Measurements from ENCODE around the gene GALNT12.

GALNT12 gene

DNA sequence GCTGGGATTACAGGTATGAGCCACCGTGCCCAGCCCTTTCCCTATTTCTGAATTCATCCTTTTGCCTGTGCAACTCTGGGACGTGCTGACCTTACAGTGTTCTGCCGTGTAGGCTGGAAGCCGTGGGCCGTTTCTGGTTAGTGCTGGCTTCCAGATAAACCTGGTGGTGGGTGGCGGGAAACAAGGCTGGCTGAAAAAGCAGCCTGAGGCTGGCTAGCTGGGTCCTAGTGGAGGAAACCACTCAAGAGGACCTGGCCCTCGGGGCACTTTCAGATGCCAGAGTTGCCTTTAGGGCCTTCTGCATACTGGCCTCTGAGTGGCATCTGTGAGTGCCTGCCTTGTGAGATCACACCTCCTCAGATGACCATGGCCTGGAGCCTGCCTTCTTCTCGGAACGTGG lies 26.9 kb downstream of the GALNT12 start:
- no peak for DNase-seq (ENCODE audit: low read depth)
- TF ChIP-seq, protein P1, sequence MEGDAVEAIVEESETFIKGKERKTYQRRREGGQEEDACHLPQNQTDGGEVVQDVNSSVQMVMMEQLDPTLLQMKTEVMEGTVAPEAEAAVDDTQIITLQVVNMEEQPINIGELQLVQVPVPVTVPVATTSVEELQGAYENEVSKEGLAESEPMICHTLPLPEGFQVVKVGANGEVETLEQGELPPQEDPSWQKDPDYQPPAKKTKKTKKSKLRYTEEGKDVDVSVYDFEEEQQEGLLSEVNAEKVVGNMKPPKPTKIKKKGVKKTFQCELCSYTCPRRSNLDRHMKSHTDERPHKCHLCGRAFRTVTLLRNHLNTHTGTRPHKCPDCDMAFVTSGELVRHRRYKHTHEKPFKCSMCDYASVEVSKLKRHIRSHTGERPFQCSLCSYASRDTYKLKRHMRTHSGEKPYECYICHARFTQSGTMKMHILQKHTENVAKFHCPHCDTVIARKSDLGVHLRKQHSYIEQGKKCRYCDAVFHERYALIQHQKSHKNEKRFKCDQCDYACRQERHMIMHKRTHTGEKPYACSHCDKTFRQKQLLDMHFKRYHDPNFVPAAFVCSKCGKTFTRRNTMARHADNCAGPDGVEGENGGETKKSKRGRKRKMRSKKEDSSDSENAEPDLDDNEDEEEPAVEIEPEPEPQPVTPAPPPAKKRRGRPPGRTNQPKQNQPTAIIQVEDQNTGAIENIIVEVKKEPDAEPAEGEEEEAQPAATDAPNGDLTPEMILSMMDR (IDR thresholded peaks at IDR 0.05; ENCODE audit: control insufficient read depth, insufficient read depth, low read depth, low read length, missing control alignments): no peak

DNA sequence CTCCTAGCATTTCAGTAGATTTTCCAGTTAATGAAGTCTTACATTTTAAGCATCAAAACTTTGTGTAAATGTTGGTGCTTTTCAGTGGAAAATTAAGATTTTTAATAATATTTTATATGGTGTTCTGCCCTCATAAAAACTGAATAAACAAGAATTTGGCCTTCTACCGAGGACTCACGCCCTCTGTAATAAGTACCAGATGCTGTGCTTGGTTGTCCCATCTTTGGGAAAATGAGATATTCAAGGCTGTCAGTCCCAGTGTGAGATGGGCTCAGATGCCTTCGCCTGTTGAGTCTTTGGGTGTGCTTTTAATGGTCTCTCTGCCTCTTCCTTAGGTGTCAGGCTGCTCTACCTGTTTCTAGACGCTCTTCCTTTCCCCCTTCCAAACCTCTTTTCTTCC lies 28.7 kb downstream of the GALNT12 start:
- TF ChIP-seq, protein P1 (IDR thresholded peaks at IDR 0.05; ENCODE audit: control insufficient read depth, insufficient read depth, low read depth, low read length, missing control alignments): no peak
- H3K4me3 ChIP-seq (ENCODE audit: control insufficient read depth, low read depth, low read length): no peak overlapping the region
- no peak for DNase-seq (ENCODE audit: low read depth)

More for the DNA sequence above, 26.9 kb downstream of the GALNT12 start:
- no peak overlapping the region for H3K4me3 ChIP-seq (ENCODE audit: control insufficient read depth, low read depth, low read length)

DNA sequence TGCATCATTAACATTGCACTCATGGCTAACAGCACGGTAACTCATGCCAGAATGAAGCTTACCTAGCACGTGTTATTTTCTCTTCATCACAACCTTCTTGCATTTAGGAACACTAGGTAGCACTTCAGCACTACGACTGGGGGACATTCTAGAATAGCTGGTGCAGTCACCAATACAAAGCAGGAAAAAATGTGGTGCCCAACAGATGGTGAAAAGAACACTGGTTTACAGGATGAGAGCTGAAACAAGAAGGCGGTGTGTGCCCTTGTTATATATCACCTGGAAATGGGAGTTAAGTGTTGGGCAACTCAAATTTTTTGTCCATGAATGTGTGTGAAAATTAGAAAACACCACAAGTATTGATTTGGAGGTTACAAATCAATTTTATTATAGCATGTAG lies 30.0 kb downstream of the GALNT12 start:
- no peak for DNase-seq (ENCODE audit: low read depth)
- no peak overlapping the region for H3K4me3 ChIP-seq (ENCODE audit: control insufficient read depth, low read depth, low read length)
- TF ChIP-seq, protein P1 (IDR thresholded peaks at IDR 0.05; ENCODE audit: control insufficient read depth, insufficient read depth, low read depth, low read length, missing control alignments): no peak

DNA sequence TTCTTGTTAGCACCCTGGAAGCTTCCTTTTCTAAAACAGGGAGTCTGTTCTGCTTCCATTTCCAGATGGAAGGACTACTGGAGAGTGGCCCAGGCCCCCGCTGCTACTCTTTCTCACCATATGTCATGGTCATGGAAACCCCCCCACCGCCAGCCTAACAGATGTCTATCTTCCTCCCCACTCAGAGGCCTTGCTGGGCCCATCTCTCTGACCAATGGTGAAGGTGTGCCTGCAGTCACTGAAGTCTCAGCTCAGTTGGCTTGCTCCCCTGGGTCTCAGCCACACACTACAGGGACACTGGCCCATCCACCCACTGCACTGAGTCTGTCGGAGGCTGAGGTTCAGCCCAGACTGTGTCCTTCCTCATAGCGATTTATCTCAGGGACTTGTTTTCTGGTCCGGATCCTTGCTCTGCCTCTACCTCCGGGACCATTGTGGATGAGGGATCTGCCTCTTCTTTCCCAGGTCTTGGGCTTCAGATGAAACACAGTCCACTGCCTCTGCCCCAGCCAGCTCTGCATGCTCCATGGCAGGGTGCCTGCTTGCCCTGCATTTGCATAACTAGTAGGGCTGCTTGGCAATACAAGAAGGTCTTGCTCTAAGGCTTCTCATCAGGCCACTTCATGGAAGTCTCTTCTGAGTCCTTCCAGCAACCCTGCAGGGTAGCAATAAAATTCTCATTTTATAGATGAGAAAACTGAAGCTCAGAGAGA lies 30.8 kb downstream of the GALNT12 start:
- TF ChIP-seq, protein P1 (IDR thresholded peaks at IDR 0.05; ENCODE audit: control insufficient read depth, insufficient read depth, low read depth, low read length, missing control alignments): no peak
- DNase-seq (ENCODE audit: low read depth): no peak
- no peak overlapping the region for H3K4me3 ChIP-seq (ENCODE audit: control insufficient read depth, low read depth, low read length)

DNA sequence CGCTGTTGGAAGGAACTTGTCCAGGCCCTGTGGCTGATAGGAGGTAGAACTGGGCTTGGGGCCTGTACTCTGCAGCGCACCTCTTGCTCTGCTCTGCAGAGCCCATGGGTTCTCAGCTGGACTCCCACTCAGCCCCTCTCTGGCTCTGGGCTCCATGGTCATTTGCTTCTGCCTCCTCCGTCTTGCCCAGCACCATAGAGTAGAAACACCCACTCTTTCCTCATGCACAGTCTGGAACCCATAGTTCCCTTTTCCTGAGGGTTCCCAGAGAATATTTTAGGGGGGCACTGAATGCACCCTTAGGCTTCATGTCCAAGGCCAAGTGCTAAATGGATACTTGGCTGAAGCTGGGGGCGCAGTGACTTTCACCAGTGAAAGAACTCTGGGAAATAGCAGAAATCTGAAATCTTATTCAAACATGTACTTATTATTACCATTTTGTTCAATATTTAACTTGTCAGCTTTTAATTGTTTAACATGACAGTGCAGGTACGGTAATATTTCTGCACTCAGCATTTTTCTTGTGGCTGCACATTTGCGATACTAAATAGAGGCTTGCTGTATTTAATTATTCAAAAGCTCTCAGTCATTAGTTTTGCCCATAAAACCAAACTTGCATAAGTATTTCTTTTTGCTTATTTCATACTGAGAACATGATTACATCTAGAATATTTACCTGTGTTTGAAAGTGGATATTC lies 31.5 kb downstream of the GALNT12 start:
- H3K4me3 ChIP-seq (ENCODE audit: control insufficient read depth, low read depth, low read length): no peak overlapping the region
- TF ChIP-seq, protein P1 (IDR thresholded peaks at IDR 0.05; ENCODE audit: control insufficient read depth, insufficient read depth, low read depth, low read length, missing control alignments): no peak
- no peak for DNase-seq (ENCODE audit: low read depth)

DNA sequence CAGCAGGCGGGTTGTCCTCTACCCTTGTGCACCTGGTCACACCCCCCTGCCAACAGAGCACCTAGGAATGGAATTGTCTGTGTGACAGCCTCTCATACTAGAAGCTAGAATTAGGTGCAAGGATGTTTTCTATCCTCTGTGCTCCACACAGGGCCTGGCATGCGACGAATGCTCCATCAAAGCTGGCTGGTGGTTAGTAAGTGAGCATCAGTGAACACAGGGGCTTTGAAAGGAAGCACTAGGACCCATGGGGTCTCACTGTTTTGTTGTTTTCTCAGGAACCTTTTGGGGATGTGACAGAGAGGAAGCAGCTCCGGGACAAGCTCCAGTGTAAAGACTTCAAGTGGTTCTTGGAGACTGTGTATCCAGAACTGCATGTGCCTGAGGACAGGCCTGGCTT lies 32.3 kb downstream of the GALNT12 start:
- no peak overlapping the region for H3K4me3 ChIP-seq (ENCODE audit: control insufficient read depth, low read depth, low read length)
- DNase-seq (ENCODE audit: low read depth): no peak
- TF ChIP-seq, protein P1 (IDR thresholded peaks at IDR 0.05; ENCODE audit: control insufficient read depth, insufficient read depth, low read depth, low read length, missing control alignments): no peak

Data from AG09309 (cell line).